ENCODE results near the gene SUGCT. TPM values are rescaled to one million over a fixed set of nuclear protein-coding genes. Genes with fewer than 3 reads are reported as not detected.

Gene SUGCT
- total RNA-seq, 1 donor from 2014 or later, result 9.8 TPM

- H3K9me3 ChIP-seq, result no peaks in the 10 kb centered on the region
- H3K27ac ChIP-seq, result no peak overlapping the region
- DNase-seq (ENCODE audit: low spot score in 2 of 2), result no peak
- H3K36me3 ChIP-seq, result no peaks in the 10 kb centered on the region
- TF ChIP-seq CTCF (IDR thresholded peaks at IDR 0.05), result no peak
- no peaks in the 10 kb centered on the region for H3K27me3 ChIP-seq
- peaks cover 0 to 15% of the 10 kb centered on the region in 2 donors for H3K4me1 ChIP-seq
- intact Hi-C loops (cut with DNase I), result loop anchor here (5.0 kb wide), 3 partner anchors 154 to 946 kb away; no protein-coding TSS in a partner anchor
- H3K4me3 ChIP-seq, result no peak overlapping the region
Measured at GRCh38 chr7:40760987-40761386, 626.2 kb downstream of the SUGCT start.

GRCh38 chr7:40761762-40762560, 627.2 kb downstream of the SUGCT start:
- Histone ChIP-seq H3K36me3 (no peaks in the 10 kb centered on the region), H3K27ac (no peak overlapping the region), H3K9me3 (no peaks in the 10 kb centered on the region), H3K4me3 (no peak overlapping the region), H3K27me3 (no peaks in the 10 kb centered on the region), H3K4me1 (peaks cover 0 to 15% of the 10 kb centered on the region in 2 donors)
- no peak for TF ChIP-seq CTCF (IDR thresholded peaks at IDR 0.05)
- intact Hi-C loops (cut with DNase I), result loop anchor here (5.0 kb wide), 3 partner anchors 155 to 945 kb away; no protein-coding TSS in a partner anchor
- no peak for DNase-seq (ENCODE audit: low spot score in 2 of 2)

- TF ChIP-seq CTCF (IDR thresholded peaks at IDR 0.05), result peak; percentile 9 to 37 (median 16)
- peak overlapping the region; percentile 2 to 44 for H3K4me3 ChIP-seq
Measured at GRCh38 chr7:40763319-40764287, 628.8 kb downstream of the SUGCT start.

GRCh38 chr7:40765639-40766038, 630.8 kb downstream of the SUGCT start:
- H3K9me3 ChIP-seq, result no peaks in the 10 kb centered on the region
- no peak for TF ChIP-seq CTCF (IDR thresholded peaks at IDR 0.05)
- no peaks in the 10 kb centered on the region for H3K36me3 ChIP-seq
- no peak for DNase-seq (ENCODE audit: low spot score in 2 of 2)
- no peaks in the 10 kb centered on the region for H3K27me3 ChIP-seq
- H3K27ac ChIP-seq, result no peak overlapping the region
- peaks cover 0 to 15% of the 10 kb centered on the region in 2 donors for H3K4me1 ChIP-seq
- intact Hi-C loops (cut with DNase I), result no loop called here
- no peak overlapping the region for H3K4me3 ChIP-seq

More at GRCh38 chr7:40763319-40764287, 628.8 kb downstream of the SUGCT start:
- intact Hi-C loops (cut with DNase I), result loop anchor here (1.0 to 5.0 kb wide), 4 partner anchors 156 to 944 kb away; no protein-coding TSS in a partner anchor
- no peaks in the 10 kb centered on the region for H3K9me3 ChIP-seq
- no peak for DNase-seq (ENCODE audit: low spot score in 2 of 2)
- no peaks in the 10 kb centered on the region for H3K36me3 ChIP-seq
- peaks cover 0 to 15% of the 10 kb centered on the region in 2 donors for H3K4me1 ChIP-seq
- no peaks in the 10 kb centered on the region for H3K27me3 ChIP-seq
- H3K27ac ChIP-seq, result peak overlapping the region; percentile 57 to 58

GRCh38 chr7:40772096-40772495, 637.3 kb downstream of the SUGCT start:
- Histone ChIP-seq H3K27me3 (no peaks in the 10 kb centered on the region), H3K27ac (no peak overlapping the region), H3K4me1 (no peaks in the 10 kb centered on the region), H3K4me3 (no peak overlapping the region), H3K36me3 (no peaks in the 10 kb centered on the region), H3K9me3 (no peaks in the 10 kb centered on the region)
- intact Hi-C loops (cut with DNase I), result no loop called here
- no peak for TF ChIP-seq CTCF (IDR thresholded peaks at IDR 0.05)
- DNase-seq (ENCODE audit: low spot score in 2 of 2), result no peak
